ENCODE measurements around the gene KLHL40. TPM values are rescaled to one million over a fixed set of nuclear protein-coding genes. Genes with fewer than 3 reads are reported as not detected.

The KLHL40 gene
- total RNA-seq, 1 experiment from 2014 or later = not detected

- Histone ChIP-seq H3K27me3 (ENCODE audit: control insufficient read depth, insufficient read depth, low read length) (no peaks in the 10 kb centered on the region), H3K27ac (ENCODE audit: low read length) (no peak overlapping the region), H3K36me3 (ENCODE audit: control insufficient read depth, insufficient read depth, low read length) (no peaks in the 10 kb centered on the region), H3K4me3 (ENCODE audit: low read depth in 2 of 2, low read length in 2 of 2) (no peak overlapping the region), H3K9me3 (ENCODE audit: control insufficient read depth, insufficient read depth, low read depth, low read length) (no peaks in the 10 kb centered on the region), H3K4me1 (ENCODE audit: control insufficient read depth, insufficient read depth, low read length) (peaks cover 11% of the 10 kb centered on the region)
- intact Hi-C loops (cut with micrococcal nuclease; ENCODE audit: unreplicated experiment) (no loop called here), in situ Hi-C loops (cut with HindIII; ENCODE audit: low pct_unique_long_range_greater_than_20kb, low sequenced_read_pairs) (no loop called here)
- no TSS peak for BruUV-seq (replicated peaks)
- TF ChIP-seq POLR2AphosphoS5 (IDR thresholded peaks at IDR 0.05; ENCODE audit: low read depth, low read length) (no peak), CTCF (IDR thresholded peaks at IDR 0.05) (no peak), TCF7L2 (IDR thresholded peaks at IDR 0.05; ENCODE audit: low read depth, low read length) (no peak), SIN3A (IDR thresholded peaks at IDR 0.05; ENCODE audit: borderline replicate concordance, insufficient read depth, low read depth, low read length) (no peak)
- TF ChIP-seq, protein P1, sequence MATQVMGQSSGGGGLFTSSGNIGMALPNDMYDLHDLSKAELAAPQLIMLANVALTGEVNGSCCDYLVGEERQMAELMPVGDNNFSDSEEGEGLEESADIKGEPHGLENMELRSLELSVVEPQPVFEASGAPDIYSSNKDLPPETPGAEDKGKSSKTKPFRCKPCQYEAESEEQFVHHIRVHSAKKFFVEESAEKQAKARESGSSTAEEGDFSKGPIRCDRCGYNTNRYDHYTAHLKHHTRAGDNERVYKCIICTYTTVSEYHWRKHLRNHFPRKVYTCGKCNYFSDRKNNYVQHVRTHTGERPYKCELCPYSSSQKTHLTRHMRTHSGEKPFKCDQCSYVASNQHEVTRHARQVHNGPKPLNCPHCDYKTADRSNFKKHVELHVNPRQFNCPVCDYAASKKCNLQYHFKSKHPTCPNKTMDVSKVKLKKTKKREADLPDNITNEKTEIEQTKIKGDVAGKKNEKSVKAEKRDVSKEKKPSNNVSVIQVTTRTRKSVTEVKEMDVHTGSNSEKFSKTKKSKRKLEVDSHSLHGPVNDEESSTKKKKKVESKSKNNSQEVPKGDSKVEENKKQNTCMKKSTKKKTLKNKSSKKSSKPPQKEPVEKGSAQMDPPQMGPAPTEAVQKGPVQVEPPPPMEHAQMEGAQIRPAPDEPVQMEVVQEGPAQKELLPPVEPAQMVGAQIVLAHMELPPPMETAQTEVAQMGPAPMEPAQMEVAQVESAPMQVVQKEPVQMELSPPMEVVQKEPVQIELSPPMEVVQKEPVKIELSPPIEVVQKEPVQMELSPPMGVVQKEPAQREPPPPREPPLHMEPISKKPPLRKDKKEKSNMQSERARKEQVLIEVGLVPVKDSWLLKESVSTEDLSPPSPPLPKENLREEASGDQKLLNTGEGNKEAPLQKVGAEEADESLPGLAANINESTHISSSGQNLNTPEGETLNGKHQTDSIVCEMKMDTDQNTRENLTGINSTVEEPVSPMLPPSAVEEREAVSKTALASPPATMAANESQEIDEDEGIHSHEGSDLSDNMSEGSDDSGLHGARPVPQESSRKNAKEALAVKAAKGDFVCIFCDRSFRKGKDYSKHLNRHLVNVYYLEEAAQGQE (IDR thresholded peaks at IDR 0.05; ENCODE audit: insufficient read depth in 1 of 2, low read depth in 2 of 2, low read length in 1 of 2) = no peak
- ChIA-PET CTCF (no interaction called here), POLR2A (no interaction called here)
- ATAC-seq (no peak), DNase-seq (ENCODE audit: low read depth, low spot score) (no peak)
These were observed 28.4 kb upstream of the KLHL40 start for GRCh38 chr3:42656680-42657610.

DNA sequence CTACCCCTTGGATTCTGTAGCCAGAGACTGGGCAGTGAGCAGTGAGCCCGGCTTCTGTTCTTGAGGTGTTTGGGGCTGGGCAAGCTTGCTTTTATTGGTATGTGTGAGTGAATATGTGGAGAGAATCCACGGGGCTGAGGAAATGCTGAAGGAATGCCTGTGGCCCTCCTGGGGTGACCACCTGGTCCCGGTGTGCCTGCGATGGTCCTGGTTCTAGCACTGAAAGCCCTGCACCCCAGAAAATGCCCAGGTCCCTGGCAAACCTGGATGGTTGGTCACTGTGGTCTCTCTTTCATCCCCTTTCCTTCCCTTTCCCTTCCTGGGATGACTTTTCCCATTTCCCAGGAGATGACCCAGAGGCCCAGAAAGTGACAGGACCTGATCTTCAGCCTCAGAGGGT, 27.7 kb upstream of the KLHL40 start:
- Histone ChIP-seq H3K4me1 (ENCODE audit: control insufficient read depth, insufficient read depth, low read length) (peaks cover 8% of the 10 kb centered on the region), H3K4me3 (ENCODE audit: low read depth in 2 of 2, low read length in 2 of 2) (no peak overlapping the region), H3K27me3 (ENCODE audit: control insufficient read depth, insufficient read depth, low read length) (no peaks in the 10 kb centered on the region), H3K9me3 (ENCODE audit: control insufficient read depth, insufficient read depth, low read depth, low read length) (no peaks in the 10 kb centered on the region), H3K36me3 (ENCODE audit: control insufficient read depth, insufficient read depth, low read length) (no peaks in the 10 kb centered on the region), H3K27ac (ENCODE audit: low read length) (no peak overlapping the region)
- ATAC-seq = no peak
- intact Hi-C loops (cut with micrococcal nuclease; ENCODE audit: unreplicated experiment) = no loop called here
- in situ Hi-C loops (cut with HindIII; ENCODE audit: low pct_unique_long_range_greater_than_20kb, low sequenced_read_pairs) = no loop called here
- ChIA-PET CTCF (no interaction called here), POLR2A (no interaction called here)
- TF ChIP-seq CTCF (IDR thresholded peaks at IDR 0.05) (no peak), POLR2AphosphoS5 (IDR thresholded peaks at IDR 0.05; ENCODE audit: low read depth, low read length) (no peak), TCF7L2 (IDR thresholded peaks at IDR 0.05; ENCODE audit: low read depth, low read length) (no peak), SIN3A (IDR thresholded peaks at IDR 0.05; ENCODE audit: borderline replicate concordance, insufficient read depth, low read depth, low read length) (no peak)
- TF ChIP-seq, protein P1 (IDR thresholded peaks at IDR 0.05; ENCODE audit: insufficient read depth in 1 of 2, low read depth in 2 of 2, low read length in 1 of 2) = no peak
- no TSS peak for BruUV-seq (replicated peaks)
- DNase-seq (ENCODE audit: low read depth, low spot score) = no peak

All from Panc1 (cell line).